ENCODE data around the gene NXNL1. TPM values are rescaled to one million over a fixed set of nuclear protein-coding genes. Genes with fewer than 3 reads are reported as not detected.

NXNL1 gene
- total RNA-seq, 3 donors from 2014 or later (not counting 1 experiment from before 2014, with no cell fraction given) = not detected

- Histone ChIP-seq H3K36me3 (ENCODE audit: control insufficient read depth, insufficient read depth, low read length) (no peaks in the 10 kb centered on the region), H3K4me1 (ENCODE audit: control insufficient read depth, insufficient read depth, low read length) (peaks cover 40% of the 10 kb centered on the region), H3K4me3 (ENCODE audit: low read length) (peak overlapping the region; percentile 94), H3K9me3 (ENCODE audit: control insufficient read depth, insufficient read depth, low read length) (no peaks in the 10 kb centered on the region), H3K27me3 (ENCODE audit: control insufficient read depth, insufficient read depth, low read length) (no peaks in the 10 kb centered on the region), H3K27ac (ENCODE audit: low read length) (peak overlapping the region; percentile 84)
- Mint-ChIP-seq H3K27me3 (ENCODE audit: low read depth in 2 of 2) (no peaks in the 10 kb centered on the region), H3K36me3 (no peaks in the 10 kb centered on the region), H3K9me3 (no peaks in the 10 kb centered on the region), H3K27ac (peak overlapping the region; percentile 90 to 96), H3K4me3 (peak overlapping the region; percentile 98), H3K4me1 (peaks cover 32 to 54% of the 10 kb centered on the region in 2 donors)
- peak; percentile 63 to 96 for DNase-seq
- TF ChIP-seq CTCF (IDR thresholded peaks at IDR 0.05) = no peak
- 0% methylated on average over 31 of the region's 31 CpGs for WGBS (ENCODE audit: insufficient coverage)
- intact Hi-C loops (cut with micrococcal nuclease) = loop anchor here (2.0 to 5.0 kb wide), 2 partner anchors 19 to 697 kb away; no protein-coding TSS in a partner anchor
- ATAC-seq = peak; percentile 77 to 90 (median 79)
Observed at GRCh38 chr19:17469481-17470067, 8.8 kb upstream of the NXNL1 start.

- Mint-ChIP-seq H3K27me3 (ENCODE audit: low read depth in 2 of 2) (no peaks in the 10 kb centered on the region), H3K4me1 (peaks cover 32 to 50% of the 10 kb centered on the region in 2 donors), H3K27ac (peak overlapping the region; percentile 90 to 96), H3K9me3 (no peaks in the 10 kb centered on the region), H3K36me3 (no peaks in the 10 kb centered on the region), H3K4me3 (peak overlapping the region; percentile 98)
- Histone ChIP-seq H3K27me3 (ENCODE audit: control insufficient read depth, insufficient read depth, low read length) (no peaks in the 10 kb centered on the region), H3K27ac (ENCODE audit: low read length) (peak overlapping the region; percentile 84), H3K4me3 (ENCODE audit: low read length) (peak overlapping the region; percentile 94), H3K9me3 (ENCODE audit: control insufficient read depth, insufficient read depth, low read length) (no peaks in the 10 kb centered on the region), H3K4me1 (ENCODE audit: control insufficient read depth, insufficient read depth, low read length) (peaks cover 40% of the 10 kb centered on the region), H3K36me3 (ENCODE audit: control insufficient read depth, insufficient read depth, low read length) (no peaks in the 10 kb centered on the region)
- ATAC-seq = peak in 1 of 3 donors; percentile 3
- no peak for DNase-seq
- intact Hi-C loops (cut with micrococcal nuclease) = loop anchor here (5.0 kb wide), 1 partner anchor 697 kb away; no protein-coding TSS in a partner anchor
- 15% methylated on average over 19 of the region's 19 CpGs for WGBS (ENCODE audit: insufficient coverage)
- no peak for TF ChIP-seq CTCF (IDR thresholded peaks at IDR 0.05)
Observed at GRCh38 chr19:17469092-17469480, 8.4 kb upstream of the NXNL1 start.

- no peak for DNase-seq
- no peak overlapping the region for H3K4me3 ChIP-seq (ENCODE audit: low read length)
- intact Hi-C loops (cut with micrococcal nuclease) = loop anchor here (5.0 kb wide), 1 partner anchor 696 kb away; no protein-coding TSS in a partner anchor
- ATAC-seq = no peak
- H3K27ac ChIP-seq (ENCODE audit: low read length) = peak overlapping the region; percentile 84
- Mint-ChIP-seq H3K9me3 (no peaks in the 10 kb centered on the region), H3K36me3 (no peaks in the 10 kb centered on the region), H3K4me3 (peak overlapping the region; percentile 98), H3K27ac (peak overlapping the region; percentile 90 to 96), H3K4me1 (peaks cover 32 to 44% of the 10 kb centered on the region in 2 donors), H3K27me3 (ENCODE audit: low read depth in 2 of 2) (no peaks in the 10 kb centered on the region)
- no peak for TF ChIP-seq CTCF (IDR thresholded peaks at IDR 0.05)
- no peaks in the 10 kb centered on the region for H3K36me3 ChIP-seq (ENCODE audit: control insufficient read depth, insufficient read depth, low read length)
- peaks cover 38% of the 10 kb centered on the region for H3K4me1 ChIP-seq (ENCODE audit: control insufficient read depth, insufficient read depth, low read length)
- H3K27me3 ChIP-seq (ENCODE audit: control insufficient read depth, insufficient read depth, low read length) = no peaks in the 10 kb centered on the region
- WGBS (ENCODE audit: insufficient coverage) = 82% methylated on average over 25 of the region's 25 CpGs
- H3K9me3 ChIP-seq (ENCODE audit: control insufficient read depth, insufficient read depth, low read length) = no peaks in the 10 kb centered on the region
Observed at GRCh38 chr19:17468302-17469091, 7.8 kb upstream of the NXNL1 start.

All from natural killer cell (primary cell).